HG03135 (cell line): ENCODE results near the gene UBE2L3.
"Not testable (repeated sequence)": the region's sequence is repeated elsewhere in the genome, so short reads cannot be mapped to it uniquely, and the experiment has no call there.

ENCODE experiments used
- ATAC-seq: cut with Tn5 transposase; IDR thresholded peaks from one replicate; pipeline ENCODE4 v1.9.1; 2021; ENCODE audit warnings: mild to moderate bottlenecking, moderate library complexity; ENCODE audit not compliant: unreplicated experiment

UBE2L3 gene

DNA sequence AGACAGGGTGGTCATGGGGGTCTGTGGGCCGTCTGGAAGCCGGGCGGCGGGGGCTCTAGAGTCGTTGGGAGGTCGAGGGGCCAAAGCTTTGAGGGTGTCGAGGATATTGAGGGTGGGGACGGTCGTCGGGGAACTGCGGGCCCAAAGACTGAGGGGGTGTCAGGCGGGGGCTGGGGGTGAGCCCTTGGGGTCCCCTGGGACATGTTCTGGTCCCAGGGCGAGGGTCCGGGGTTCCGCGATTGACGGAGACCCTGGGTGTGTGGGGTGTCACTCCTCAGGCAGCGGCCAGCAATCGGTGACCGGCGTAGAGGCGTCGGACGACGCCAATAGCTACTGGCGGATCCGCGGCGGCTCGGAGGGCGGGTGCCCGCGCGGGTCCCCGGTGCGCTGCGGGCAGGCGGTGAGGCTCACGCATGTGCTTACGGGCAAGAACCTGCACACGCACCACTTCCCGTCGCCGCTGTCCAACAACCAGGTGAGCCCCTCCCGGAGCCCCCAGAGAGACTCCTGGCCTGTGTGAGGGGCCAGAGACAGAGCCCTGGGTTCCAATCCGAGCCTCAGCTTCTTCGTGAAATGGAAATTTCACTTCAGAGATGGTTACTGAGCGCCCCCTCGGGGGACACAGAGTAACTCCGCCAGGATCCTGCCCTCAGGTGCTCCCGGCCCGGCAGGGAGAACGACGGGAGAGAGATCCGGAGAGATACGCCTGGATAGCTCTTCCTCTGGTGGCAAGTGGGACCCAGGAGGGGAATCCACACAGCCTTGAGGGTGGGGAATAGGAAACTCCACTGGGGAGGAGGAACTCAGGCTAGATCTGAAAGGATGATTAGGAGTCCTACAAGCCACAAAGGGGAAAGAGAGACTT is 75.3 kb downstream of the UBE2L3 start:
- ATAC-seq = no peak

DNA sequence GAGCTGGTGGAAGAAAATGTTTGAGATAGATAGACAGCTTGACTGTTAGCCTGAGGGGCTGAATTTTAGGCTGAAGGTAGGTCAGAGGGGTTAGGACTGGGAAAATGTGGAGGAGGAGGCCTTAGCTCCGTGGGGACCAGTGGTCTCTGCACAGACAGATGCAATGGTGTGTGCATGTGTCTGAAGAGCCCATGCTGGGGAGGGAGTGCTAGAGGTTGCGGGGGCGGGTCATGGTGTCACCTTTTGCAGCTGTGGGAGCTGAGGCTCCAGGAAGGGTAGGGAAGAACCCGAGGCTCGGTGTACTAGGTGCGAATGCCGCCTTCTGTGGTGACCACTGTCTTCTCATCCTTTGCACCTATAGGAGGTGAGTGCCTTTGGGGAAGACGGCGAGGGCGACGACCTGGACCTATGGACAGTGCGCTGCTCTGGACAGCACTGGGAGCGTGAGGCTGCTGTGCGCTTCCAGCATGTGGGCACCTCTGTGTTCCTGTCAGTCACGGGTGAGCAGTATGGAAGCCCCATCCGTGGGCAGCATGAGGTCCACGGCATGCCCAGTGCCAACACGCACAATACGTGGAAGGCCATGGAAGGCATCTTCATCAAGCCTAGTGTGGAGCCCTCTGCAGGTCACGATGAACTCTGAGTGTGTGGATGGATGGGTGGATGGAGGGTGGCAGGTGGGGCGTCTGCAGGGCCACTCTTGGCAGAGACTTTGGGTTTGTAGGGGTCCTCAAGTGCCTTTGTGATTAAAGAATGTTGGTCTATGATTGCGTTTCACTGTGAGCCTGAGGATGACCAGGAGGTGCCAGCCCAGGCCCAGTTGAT is 76.2 kb downstream of the UBE2L3 start:
- no peak for ATAC-seq

- not testable (repeated sequence) for ATAC-seq
These were observed 78.0 kb downstream of the UBE2L3 start for GRCh38 chr22:21645513-21645912.

DNA sequence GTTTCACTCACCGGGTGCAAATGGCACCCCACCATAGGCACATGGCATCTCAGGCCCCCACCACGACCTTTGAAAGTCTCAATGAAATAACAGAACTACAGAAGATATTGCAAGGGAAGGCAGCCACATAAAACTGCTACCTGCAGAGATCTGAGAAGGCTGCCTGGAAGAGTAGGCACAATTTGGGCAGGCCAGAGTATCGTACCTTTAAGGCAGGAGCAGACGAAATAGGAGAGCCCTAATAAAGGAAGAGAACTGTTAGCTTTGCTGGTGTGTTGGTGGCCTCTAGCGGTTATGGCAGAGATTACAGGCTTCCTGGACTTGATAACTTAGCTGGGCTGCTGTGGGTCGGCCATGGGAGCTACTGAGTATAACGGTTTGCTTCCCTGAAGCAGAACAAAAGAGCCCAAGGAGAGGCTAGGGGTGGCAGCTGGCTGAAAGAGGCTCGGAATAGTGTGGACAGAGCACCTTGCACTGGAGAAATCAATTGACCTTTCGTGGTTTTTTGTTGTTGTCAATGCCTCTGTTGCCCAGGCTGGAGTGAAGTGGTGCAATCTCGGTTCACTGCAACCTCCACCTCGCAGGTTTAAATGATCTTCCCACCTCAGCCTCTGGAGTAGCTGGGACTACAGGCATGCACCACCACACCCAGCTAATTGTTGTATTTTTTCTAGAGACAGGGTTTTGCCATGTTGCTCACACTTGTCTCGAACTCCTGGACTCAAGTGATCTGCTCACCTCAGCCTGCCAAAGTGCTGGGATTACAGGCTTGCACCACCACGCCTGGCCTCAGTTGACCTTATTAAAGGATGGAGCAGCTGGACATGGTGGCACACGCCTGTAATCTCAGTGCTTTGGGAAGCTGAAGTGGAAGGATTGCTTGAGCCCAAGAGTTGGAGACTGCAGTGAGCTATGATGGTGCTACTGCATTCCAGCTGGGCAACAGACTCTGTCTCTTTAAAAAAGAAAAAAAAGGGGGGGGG is 79.4 kb downstream of the UBE2L3 start:
- ATAC-seq = no peak

DNA sequence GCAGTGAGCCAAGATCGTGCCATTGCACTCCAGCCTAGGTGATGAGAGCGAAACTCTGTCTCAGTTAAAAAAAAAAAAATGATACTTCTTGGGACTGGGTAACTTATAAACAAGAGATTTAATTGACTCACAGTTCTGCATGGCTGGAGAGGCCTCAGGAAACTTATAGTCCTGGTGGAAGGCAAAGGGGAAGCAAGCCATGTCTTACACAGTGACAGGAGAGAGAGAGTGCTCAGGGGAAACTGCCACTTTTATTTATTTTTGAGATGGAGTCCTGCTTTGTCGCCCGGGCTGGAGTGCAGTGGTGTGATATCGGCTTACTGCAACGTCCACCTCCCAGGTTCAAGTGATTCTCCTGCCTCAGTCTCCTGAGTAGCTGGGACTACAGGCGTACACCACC is 82.8 kb downstream of the UBE2L3 start:
- no peak for ATAC-seq

DNA sequence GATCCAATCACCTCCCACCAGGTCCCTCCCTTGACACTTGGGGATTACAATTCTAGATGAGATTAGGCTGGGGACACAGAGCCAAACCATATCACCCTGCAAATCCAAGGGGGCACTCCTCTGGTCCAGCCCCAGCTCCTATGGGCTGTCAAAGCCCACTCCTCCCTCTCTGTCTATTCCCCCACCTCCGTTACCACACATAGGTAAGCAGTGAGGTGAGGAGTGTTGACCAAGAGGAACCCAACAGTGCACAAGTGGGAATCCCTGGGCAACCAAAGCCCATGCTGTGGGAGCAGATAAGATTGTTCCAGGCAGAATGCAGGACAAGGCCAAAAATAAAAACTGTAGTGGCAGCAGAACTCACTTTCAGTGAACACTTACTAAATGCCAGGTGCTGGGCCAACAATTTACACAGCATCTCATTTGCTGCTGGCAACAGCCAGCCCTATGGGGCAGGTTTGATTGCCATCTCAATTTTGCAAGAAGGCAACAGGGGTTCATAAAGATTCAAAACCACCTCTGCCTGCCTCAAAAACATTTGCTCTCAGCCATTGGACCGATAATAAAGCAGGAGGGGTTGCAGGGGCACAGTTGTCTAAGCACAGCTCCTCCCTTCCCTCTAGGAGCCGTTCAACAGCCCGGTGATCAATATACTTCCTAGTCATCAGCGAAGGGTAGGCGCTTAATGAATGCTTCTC is 83.5 kb downstream of the UBE2L3 start:
- no peak for ATAC-seq

DNA sequence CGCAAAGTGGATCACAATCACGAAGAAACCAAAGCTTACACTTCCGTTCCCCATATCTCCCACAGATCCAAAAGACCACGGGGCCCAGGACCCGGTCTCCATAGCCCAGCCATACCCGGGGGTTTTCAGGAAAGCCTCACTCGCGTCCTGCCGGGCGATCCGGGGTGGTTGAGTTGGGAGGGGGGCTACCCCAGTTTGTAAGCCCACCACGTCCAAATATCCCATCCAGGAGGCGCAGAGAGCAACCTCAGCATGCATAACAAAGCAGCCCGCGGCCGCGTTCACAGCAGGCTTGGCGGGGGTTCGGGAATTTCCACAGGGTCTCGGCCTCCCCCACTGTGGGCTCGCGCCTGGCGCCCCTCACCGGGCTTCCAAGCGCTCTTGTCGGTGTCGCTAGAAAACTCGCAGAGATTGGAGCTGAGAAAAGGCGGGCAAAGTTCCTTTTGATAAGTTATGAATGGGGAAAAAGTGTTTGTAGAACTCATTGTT is 84.1 kb downstream of the UBE2L3 start:
- peak; percentile 9 for ATAC-seq

DNA sequence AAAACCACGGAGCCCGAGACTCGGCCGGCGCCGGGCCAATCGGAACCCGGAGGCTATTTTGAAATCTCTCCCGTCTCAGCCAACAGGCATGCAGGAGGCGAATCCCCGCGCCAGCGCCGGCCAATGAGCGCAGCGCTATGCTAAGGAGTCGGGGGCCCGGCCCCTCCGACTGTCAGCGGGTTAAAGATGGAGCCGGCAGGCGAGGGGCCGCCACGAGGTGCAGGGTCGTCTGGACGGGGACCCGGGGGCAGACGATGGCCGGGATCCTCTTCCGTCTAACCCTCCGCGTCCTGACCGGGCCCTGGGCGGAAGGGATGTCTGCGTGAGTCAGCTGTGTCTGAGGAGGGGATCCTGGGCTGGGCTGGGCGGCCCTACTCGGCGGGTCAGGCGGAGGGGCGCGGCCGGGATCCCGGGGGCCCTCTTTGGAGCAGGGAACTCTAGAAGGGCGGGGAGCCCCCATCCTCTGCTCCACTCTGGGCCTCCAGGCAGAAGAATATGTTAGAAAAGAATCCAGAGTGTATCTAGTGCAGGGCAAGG is 84.6 kb downstream of the UBE2L3 start:
- peak; percentile 71 for ATAC-seq

DNA sequence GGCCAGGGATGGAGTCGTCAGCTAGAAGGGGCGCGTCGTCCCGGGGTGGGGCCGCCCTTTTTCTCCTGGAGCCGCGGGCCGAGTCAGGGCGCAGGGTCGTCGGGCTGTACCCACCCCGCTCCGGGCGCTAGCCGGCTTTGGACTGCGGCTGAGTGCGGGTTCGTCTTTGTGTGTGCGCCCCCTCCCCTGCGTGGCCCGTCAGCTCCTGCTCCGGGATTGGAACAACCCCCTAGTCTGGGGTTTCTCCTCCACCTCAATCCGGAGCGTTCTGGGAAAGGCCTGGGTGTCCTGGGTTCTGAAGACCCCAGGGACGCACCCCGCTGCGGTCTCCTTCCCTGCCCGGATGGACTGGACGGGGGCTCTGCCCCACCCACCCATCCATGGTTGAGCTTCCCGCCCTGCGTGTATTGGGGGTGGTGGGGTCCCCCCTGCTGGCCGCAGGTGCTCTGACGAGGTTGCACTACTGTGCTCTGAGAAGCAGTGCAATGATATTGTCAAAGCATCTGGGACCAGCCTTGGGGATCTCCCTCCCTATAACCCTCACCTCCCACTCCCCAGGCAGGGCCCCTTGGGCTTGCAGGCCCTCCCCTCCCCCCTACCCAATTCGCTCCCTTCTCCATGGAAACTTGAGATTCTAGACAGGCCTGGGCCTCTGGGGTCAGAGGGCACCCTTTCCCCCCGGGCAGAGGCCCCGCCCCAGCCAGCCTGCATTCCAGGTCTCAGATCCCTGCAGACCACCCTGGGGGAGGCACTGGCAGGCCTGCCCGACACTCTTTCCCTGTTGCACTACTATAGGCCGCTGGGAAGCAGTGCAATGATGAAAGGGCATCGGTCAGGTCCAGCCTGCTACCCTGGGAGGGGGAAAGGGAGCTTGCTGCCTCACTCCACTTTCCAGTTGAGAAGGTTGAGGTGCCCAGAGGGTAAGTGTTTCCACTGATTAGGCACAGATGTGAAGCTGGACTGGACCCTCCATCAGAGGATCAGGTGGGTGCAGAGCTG is 85.3 kb downstream of the UBE2L3 start:
- peak; percentile 12 for ATAC-seq

- ATAC-seq = no peak
These were observed 89.5 kb downstream of the UBE2L3 start for GRCh38 chr22:21657020-21657359.

- ATAC-seq = peak; percentile 59
These were observed 90.0 kb downstream of the UBE2L3 start for GRCh38 chr22:21657360-21658032.

DNA sequence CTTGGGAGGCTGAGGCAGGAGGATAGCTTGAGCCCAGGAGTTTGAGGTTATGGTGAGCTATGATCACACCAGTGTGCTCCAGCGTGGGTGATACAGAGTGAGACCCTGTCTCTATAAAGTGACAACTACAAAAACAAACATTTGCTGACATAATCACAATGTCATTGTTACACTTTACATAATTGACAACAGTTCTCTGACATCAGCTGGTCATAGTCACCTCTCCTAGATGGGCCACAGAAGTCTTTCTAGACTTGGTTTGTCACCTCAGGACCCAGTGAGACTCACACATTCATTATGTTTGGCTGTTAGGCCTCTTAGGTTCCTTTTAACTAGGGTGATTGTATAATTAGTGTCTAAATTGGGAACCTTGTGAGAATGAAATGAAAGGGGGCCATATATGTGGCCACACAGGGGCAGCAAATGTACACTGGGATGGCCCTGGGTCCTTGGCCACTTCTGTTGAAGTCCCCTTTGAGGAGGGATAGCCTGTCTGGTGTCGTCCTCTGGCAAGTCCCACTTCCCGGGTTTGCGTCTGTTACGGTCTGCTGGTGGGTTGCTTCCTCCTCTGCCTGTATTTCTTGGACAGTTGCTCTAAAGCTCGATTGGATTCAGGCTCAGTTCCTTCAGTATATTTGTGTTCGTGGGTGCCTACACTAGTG is 92.5 kb downstream of the UBE2L3 start:
- no peak for ATAC-seq

- no peak for ATAC-seq
These were observed 93.4 kb downstream of the UBE2L3 start for GRCh38 chr22:21660904-21661303.

DNA sequence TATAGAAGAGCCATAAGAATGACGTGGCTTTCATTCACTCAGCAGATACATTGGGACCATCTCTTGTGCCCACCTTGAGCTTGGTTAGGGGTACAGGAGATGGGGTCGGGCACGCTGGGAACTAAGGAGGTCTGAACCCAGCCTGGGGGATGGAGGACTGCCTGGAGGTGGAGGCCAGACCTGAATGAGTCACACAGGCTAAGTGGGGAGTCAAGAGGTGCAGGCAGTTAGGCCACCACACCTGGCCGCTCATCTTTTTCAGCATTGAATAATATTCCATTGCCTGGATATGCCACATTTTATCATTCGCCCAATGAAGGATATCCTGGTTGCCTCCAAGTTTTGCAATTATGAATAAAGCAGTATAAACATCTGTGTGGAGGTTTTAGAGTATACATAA is 94.5 kb downstream of the UBE2L3 start:
- no peak for ATAC-seq

DNA sequence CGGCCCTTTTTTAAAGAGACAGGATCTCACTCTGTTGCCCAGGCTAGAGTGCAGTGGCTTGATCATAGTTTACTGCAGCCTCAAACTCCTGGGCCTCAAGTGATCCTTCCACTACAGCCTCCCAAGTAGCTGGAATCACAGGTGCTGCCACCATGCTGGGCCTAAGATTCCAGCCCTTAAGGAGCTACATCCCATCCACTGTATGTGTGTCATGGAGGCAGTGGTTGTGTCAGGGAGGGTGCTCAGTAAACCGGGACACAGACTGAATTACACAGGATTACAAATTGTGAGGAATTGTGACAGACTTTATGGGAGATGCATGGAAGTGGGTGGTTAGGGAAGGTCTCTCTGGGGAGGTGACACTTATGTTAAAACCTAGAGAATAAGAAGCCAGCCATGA is 96.2 kb downstream of the UBE2L3 start:
- ATAC-seq = no peak

DNA sequence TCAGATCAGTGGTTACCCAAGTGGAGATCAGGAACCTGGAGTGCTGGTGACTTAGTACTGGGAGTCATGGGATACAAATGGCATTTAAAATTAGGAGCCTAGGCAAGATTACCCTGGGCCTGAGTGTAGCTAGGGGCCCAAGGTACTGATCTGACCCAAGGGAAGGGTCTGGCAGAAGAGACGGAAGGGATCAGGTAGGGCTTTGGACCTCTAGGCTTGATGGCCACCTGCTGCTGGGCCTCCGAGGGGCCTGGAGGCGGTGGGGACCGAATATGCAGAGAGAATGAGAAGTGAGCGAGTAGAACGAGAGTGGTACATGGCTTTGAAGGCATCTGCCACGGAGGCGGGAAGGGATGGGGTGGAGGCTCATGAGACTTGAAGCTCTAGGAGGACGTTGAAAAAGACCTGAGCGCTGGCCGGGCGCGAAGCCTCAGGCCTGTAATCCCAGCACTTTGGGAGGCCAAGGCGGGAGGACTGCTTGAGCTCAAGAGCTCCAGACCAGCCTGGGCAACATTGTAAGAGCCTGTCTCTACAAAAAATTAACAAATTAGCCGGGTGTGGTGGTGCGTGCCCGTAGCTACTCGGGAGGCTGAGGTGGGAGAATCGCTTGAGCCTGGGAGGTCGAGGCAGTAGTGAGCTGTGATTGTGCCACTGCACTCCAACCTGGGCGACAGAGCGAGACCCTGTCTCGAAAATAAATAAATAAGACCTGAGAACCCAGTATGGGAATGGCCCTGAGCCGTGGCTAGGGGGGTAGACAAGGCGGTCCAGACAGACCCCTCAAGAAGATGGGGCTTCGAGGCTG is 97.7 kb downstream of the UBE2L3 start:
- ATAC-seq = no peak

- no peak for ATAC-seq
These were observed 99.3 kb downstream of the UBE2L3 start for GRCh38 chr22:21666786-21667185.
